ENCODE measurements around the gene HCK. TPM values are rescaled to one million over a fixed set of nuclear protein-coding genes. Genes with fewer than 3 reads are reported as not detected.

The HCK gene
- polyA plus RNA-seq (2012; ENCODE audit: insufficient read length, low read depth): 0.25 TPM

- no peak for TF ChIP-seq TAF1 (IDR thresholded peaks at IDR 0.05; ENCODE audit: borderline replicate concordance, insufficient read depth, low read length)
- TF ChIP-seq POLR2AphosphoS5 (IDR thresholded peaks at IDR 0.05; ENCODE audit: low read depth, low read length): no peak
- no peak for TF ChIP-seq REST (IDR thresholded peaks at IDR 0.05; ENCODE audit: insufficient read depth in 1 of 2, low read depth in 2 of 2, low read length in 2 of 2)
Observed at GRCh38 chr20:32052090-32052777, at the start of gene HCK. HCK (plus strand) TSS chr20:32052242.

- TF ChIP-seq FOXP2 (optimal IDR thresholded peaks at IDR 0.05; ENCODE audit: borderline replicate concordance, extremely low read depth, extremely low read length, insufficient read depth) (no peak), SIN3A (IDR thresholded peaks at IDR 0.05; ENCODE audit: borderline replicate concordance, insufficient read depth, low read length) (no peak), TAF1 (IDR thresholded peaks at IDR 0.05; ENCODE audit: borderline replicate concordance, insufficient read depth, low read length) (no peak), POLR2AphosphoS5 (IDR thresholded peaks at IDR 0.05; ENCODE audit: low read depth, low read length) (no peak), REST (IDR thresholded peaks at IDR 0.05; ENCODE audit: insufficient read depth in 1 of 2, low read depth in 2 of 2, low read length in 2 of 2) (no peak)
Observed at GRCh38 chr20:32003325-32003724, 48.7 kb upstream of the HCK start.

GRCh38 chr20:32004963-32005362 lies 47.1 kb upstream of the HCK start:
- TF ChIP-seq TAF1 (IDR thresholded peaks at IDR 0.05; ENCODE audit: borderline replicate concordance, insufficient read depth, low read length): no peak
- TF ChIP-seq SIN3A (IDR thresholded peaks at IDR 0.05; ENCODE audit: borderline replicate concordance, insufficient read depth, low read length): no peak
- TF ChIP-seq REST (IDR thresholded peaks at IDR 0.05; ENCODE audit: insufficient read depth in 1 of 2, low read depth in 2 of 2, low read length in 2 of 2): no peak
- no peak for TF ChIP-seq FOXP2 (optimal IDR thresholded peaks at IDR 0.05; ENCODE audit: borderline replicate concordance, extremely low read depth, extremely low read length, insufficient read depth)
- no peak for TF ChIP-seq POLR2AphosphoS5 (IDR thresholded peaks at IDR 0.05; ENCODE audit: low read depth, low read length)

GRCh38 chr20:32006053-32006452 lies 46.0 kb upstream of the HCK start:
- TF ChIP-seq FOXP2 (optimal IDR thresholded peaks at IDR 0.05; ENCODE audit: borderline replicate concordance, extremely low read depth, extremely low read length, insufficient read depth) (no peak), TAF1 (IDR thresholded peaks at IDR 0.05; ENCODE audit: borderline replicate concordance, insufficient read depth, low read length) (no peak), POLR2AphosphoS5 (IDR thresholded peaks at IDR 0.05; ENCODE audit: low read depth, low read length) (no peak), SIN3A (IDR thresholded peaks at IDR 0.05; ENCODE audit: borderline replicate concordance, insufficient read depth, low read length) (no peak), REST (IDR thresholded peaks at IDR 0.05; ENCODE audit: insufficient read depth in 1 of 2, low read depth in 2 of 2, low read length in 2 of 2) (no peak)

All from PFSK-1 (cell line).